Astrocyte of the cerebellum (primary cell): ENCODE data around the gene EME2.

Experiments used
- DNase-seq: peaks from one replicate; pipeline ENCODE4 v3.0.0-alpha.2; 2011; ENCODE audit warnings: low read depth
- H3K4me3 ChIP-seq: 2 replicates; pipeline ENCODE4 v1.5.1; 2011; ENCODE audit warnings: mild to moderate bottlenecking, low read depth, low read length, moderate library complexity
- in situ Hi-C: cut with HindIII; loops from 2 replicates; pipeline ENCODE4 v1.10.0; 2017; ENCODE audit warnings: low sequenced_read_pairs
- TF ChIP-seq, protein P1 (sequence below): IDR thresholded peaks from 2 replicates; pipeline ENCODE4 v1.5.1; 2012; ENCODE audit warnings: low read length, low read depth, moderate library complexity, mild to moderate bottlenecking; ENCODE audit errors: missing control alignments

Gene EME2

DNA sequence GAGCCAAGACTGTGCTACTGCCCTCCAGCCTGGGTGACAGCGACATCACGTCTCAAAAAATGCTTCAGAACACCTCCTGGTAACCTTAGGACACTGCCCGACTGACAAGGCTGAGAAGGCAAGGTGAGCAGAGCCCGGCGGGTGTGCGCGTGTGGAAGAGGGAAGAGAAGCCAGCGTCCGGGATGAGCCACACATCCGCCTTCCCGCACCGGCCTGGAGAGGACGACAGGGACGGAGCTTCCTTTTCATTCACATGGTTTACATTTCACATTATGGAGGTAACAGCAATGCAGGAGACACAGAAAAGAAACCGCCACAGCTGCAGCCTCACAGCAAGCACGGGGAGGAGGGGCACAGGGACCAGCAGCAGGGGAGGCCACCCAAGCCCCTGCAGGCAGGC lies 37.5 kb downstream of the EME2 start:
- no peak for DNase-seq
- in situ Hi-C loops = no loop called here
- H3K4me3 ChIP-seq = no peak overlapping the region
- TF ChIP-seq, protein P1, sequence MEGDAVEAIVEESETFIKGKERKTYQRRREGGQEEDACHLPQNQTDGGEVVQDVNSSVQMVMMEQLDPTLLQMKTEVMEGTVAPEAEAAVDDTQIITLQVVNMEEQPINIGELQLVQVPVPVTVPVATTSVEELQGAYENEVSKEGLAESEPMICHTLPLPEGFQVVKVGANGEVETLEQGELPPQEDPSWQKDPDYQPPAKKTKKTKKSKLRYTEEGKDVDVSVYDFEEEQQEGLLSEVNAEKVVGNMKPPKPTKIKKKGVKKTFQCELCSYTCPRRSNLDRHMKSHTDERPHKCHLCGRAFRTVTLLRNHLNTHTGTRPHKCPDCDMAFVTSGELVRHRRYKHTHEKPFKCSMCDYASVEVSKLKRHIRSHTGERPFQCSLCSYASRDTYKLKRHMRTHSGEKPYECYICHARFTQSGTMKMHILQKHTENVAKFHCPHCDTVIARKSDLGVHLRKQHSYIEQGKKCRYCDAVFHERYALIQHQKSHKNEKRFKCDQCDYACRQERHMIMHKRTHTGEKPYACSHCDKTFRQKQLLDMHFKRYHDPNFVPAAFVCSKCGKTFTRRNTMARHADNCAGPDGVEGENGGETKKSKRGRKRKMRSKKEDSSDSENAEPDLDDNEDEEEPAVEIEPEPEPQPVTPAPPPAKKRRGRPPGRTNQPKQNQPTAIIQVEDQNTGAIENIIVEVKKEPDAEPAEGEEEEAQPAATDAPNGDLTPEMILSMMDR = no peak

DNA sequence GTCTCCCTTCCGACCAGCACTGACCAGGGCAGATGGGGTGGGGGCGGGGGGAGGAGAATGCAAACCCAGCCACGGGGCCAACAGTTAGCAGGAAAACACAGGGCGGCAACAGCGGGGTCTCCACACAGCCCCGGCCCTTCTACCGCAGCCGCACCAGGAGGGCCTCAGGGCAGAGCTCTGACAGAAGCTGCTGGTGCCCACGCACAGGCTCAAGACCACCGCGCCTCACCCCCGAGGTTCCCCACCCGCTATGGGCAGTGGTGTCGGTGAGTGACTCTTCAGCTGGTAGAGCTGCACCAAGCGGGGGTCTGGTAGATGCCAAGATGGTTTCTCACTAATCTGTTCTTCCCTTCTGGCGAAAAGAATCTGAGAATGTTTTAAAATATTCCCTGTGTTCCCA lies 37.9 kb downstream of the EME2 start:
- H3K4me3 ChIP-seq = no peak overlapping the region
- TF ChIP-seq, protein P1 = no peak
- DNase-seq = no peak
- in situ Hi-C loops = no loop called here

DNA sequence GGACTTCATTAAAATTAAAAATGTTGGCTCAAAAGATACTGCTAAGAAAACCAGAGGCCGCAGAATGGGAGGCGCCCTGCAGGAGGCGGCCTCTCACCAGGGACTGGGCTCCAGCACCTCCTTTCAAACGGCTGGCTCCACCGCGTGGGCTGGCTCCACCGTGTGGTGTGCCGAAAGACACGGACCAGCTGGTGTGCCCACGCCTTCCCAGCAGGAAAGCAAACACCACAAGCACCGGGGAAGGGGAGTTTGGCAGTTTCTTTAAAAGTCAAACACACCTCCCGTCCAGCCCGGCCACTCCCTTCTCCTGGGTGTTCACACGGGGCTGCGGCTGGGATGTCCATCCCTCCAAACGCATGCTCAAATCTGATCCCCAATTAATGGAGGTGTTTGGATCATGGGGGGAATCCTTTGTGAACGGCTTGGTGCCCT lies 40.1 kb downstream of the EME2 start:
- H3K4me3 ChIP-seq = no peak overlapping the region
- TF ChIP-seq, protein P1 = peak; percentile 50

GRCh38 chr16:1815461-1815860 lies 42.9 kb downstream of the EME2 start:
- no peak for DNase-seq
- no peak overlapping the region for H3K4me3 ChIP-seq
- TF ChIP-seq, protein P1 = no peak
- in situ Hi-C loops = no loop called here

More for the DNA sequence above, 40.1 kb downstream of the EME2 start:
- in situ Hi-C loops = no loop called here
- peak; percentile 16 for DNase-seq

- no peak overlapping the region for H3K4me3 ChIP-seq
- TF ChIP-seq, protein P1 = no peak
- no peak for DNase-seq
- in situ Hi-C loops = no loop called here
Measured at GRCh38 chr16:1816396-1817275, 44.0 kb downstream of the EME2 start.

- no peak overlapping the region for H3K4me3 ChIP-seq
- no peak for DNase-seq
- in situ Hi-C loops = no loop called here
- TF ChIP-seq, protein P1 = no peak
Measured at GRCh38 chr16:1817276-1817589, 44.6 kb downstream of the EME2 start.

- in situ Hi-C loops = no loop called here
- no peak for DNase-seq
- TF ChIP-seq, protein P1 = no peak
- no peak overlapping the region for H3K4me3 ChIP-seq
Measured at GRCh38 chr16:1817716-1818115, 45.1 kb downstream of the EME2 start.
